Amygdala (tissue), 56 donors: ENCODE results near the gene TAMALIN.
"Not testable (repeated sequence)": the region's sequence is repeated elsewhere in the genome, so short reads cannot be mapped to it uniquely, and the experiment has no call there.

Experiments used
- DNase-seq, 56 donors: peaks; one replicate each; lab custom pipeline; 2025; lab: John Stamatoyannopoulos, UW

TAMALIN gene

GRCh38 chr12:52006726-52007157 lies at the start of gene TAMALIN:
Gene TAMALIN, plus strand, starts transcription at chr12:52006946. Its CDS starts 74 bp downstream, at chr12:52007020.
- peak in 19 of 56 donors; percentile 16 to 62 (median 39) for DNase-seq

- DNase-seq = no peak
Observed at GRCh38 chr12:51958542-51958941, 48.2 kb upstream of the TAMALIN start.

- DNase-seq = no peak
Observed at GRCh38 chr12:51959211-51959610, 47.5 kb upstream of the TAMALIN start.

- DNase-seq = no peak
Observed at GRCh38 chr12:51959921-51960320, 46.8 kb upstream of the TAMALIN start.

GRCh38 chr12:51960488-51960887 lies 46.3 kb upstream of the TAMALIN start:
- no peak for DNase-seq

GRCh38 chr12:51960890-51961289 lies 45.9 kb upstream of the TAMALIN start:
- no peak for DNase-seq

GRCh38 chr12:51961834-51962233 lies 44.9 kb upstream of the TAMALIN start:
- DNase-seq = no peak

- DNase-seq = no peak
Observed at GRCh38 chr12:51962737-51963136, 44.0 kb upstream of the TAMALIN start.

- DNase-seq = no peak
Observed at GRCh38 chr12:51963477-51963876, 43.3 kb upstream of the TAMALIN start.

GRCh38 chr12:51969643-51970042 lies 37.1 kb upstream of the TAMALIN start:
- DNase-seq = no peak

GRCh38 chr12:51970904-51971646 lies 35.7 kb upstream of the TAMALIN start:
- DNase-seq = no peak

GRCh38 chr12:51971679-51972421 lies 34.9 kb upstream of the TAMALIN start:
- DNase-seq = no peak

GRCh38 chr12:51972422-51972812 lies 34.3 kb upstream of the TAMALIN start:
- no peak for DNase-seq

- DNase-seq = peak in 21 of 56 donors; percentile 6 to 41 (median 21)
Observed at GRCh38 chr12:51972849-51973273, 33.9 kb upstream of the TAMALIN start.

GRCh38 chr12:51973560-51973959 lies 33.2 kb upstream of the TAMALIN start:
- no peak for DNase-seq

- DNase-seq = no peak
Observed at GRCh38 chr12:51974646-51975045, 32.1 kb upstream of the TAMALIN start.

- no peak for DNase-seq
Observed at GRCh38 chr12:51975196-51975595, 31.6 kb upstream of the TAMALIN start.

GRCh38 chr12:51976376-51977160 lies 30.2 kb upstream of the TAMALIN start:
- no peak for DNase-seq

- DNase-seq = no peak
Observed at GRCh38 chr12:51977320-51977753, 29.4 kb upstream of the TAMALIN start.

GRCh38 chr12:51979306-51979705 lies 27.4 kb upstream of the TAMALIN start:
- not testable (repeated sequence) for DNase-seq
